Measurements from ENCODE around the gene NQO2. TPM values are rescaled to one million over a fixed set of nuclear protein-coding genes. Genes with fewer than 3 reads are reported as not detected.
A peak's percentile ranks its signal among the peaks of the same experiment; 100 is the strongest.
"Not testable (repeated sequence)": the region's sequence is repeated elsewhere in the genome, so short reads cannot be mapped to it uniquely, and the experiment has no call there.

NQO2 gene
- total and polyA plus RNA-seq, 5 donors = 38.1 to 71.0 (median 50.2) TPM

DNA sequence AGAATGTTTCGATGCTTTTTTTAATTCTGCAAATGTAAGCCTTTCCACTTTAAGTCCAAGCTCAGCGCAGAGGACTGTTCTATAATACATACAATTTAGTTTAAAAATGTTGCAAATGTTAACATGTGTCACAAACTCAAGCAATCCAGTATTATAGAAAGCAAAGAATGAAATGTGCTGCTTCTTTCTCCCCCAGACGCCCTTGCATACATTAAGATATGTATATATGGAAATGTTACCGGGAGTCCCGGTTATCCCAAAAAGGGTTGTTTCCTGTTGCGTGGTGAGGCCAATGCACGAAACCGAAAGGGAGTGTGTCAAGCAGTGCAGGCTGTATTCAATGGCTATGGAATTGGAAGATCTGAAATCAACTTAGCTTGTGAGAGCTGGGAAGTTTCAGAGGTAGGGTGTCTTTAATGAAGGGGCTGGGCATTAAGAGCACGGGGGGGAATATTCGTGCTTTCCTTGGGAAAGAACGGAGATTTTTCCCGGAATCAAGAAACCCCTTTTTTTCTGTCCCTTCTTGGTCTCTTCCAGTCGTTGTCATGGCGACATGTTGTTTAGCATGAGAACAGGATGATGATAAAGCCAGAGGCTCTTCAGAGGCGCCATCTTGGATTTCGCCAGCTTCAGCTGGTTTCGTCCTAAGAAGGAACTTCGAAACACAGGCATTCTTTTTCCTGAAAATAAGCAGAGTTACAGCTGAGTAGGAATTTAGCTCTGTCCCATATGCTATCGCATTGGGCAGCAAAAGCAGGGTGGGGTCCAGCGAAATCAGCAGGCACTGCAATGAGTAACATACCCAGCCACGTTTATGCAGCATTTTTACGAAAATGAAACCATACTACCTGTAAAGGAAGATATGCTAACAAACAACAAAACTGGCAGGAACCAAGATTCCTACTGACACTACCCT lies 10.1 kb upstream of the NQO2 start:
- intact Hi-C loops (cut with DNase I) = loop anchor here in 3 of 4 donors (5.0 to 10.0 kb wide), 5 partner anchors 37 to 145 kb away; partner anchors contain the start of gene SERPINB1 (in 1 of the 3)
- peaks cover 2% of the 10 kb centered on the region for H3K4me1 ChIP-seq (ENCODE audit: control insufficient read depth, insufficient read depth, low read length)
- peak overlapping the region; percentile 100 for H3K27ac ChIP-seq (ENCODE audit: low read length)
- ATAC-seq (peak; percentile 76), DNase-seq (peak; percentile 79 to 86 (median 85))
- under 1% methylated on average over 22 of the region's 22 CpGs for WGBS
- no peaks in the 10 kb centered on the region for H3K27me3 ChIP-seq (ENCODE audit: control insufficient read depth, insufficient read depth)
- H3K4me3 ChIP-seq (ENCODE audit: low read length) = peak overlapping the region; percentile 85
- H3K9me3 ChIP-seq (ENCODE audit: control insufficient read depth, low read length) = no peaks in the 10 kb centered on the region

DNA sequence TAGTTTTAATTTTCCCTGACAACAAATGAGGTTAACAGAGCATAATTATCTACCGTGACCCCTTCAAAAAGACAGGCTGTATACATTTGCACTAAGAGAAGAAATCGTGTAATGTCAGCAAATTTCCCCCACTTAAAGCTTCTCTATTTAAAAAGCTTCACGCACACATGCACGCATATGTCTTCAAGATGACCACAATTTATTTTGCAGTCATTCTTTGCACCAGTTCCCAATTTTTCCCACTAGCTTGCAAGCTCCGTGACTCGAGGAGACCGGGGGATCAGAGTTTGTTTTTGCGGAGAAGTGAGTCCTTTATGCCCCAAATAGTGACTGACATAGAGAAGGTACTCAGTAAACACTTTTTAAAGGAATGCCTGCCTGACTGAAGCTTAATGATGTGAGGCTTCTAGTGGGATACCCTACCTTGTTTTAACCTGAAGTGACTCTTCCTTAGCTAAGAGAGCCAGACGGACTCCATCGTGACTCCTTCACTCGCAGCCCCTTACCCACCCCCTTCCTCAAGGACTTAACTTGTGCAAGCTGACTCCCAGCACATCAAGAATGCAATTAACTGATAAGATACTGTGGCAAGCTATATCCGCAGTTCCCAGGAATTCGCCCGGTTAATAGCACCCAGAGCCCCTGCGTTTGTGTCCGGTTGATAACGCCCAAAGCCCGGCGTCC lies 9.3 kb upstream of the NQO2 start:
- intact Hi-C loops (cut with DNase I) = no loop called here
- WGBS = 2% methylated on average over 19 of the region's 19 CpGs
- ATAC-seq (no peak), DNase-seq (peak in 2 of 3 donors; percentile 61 to 66)
- H3K27ac ChIP-seq (ENCODE audit: low read length) = peak overlapping the region; percentile 100
- no peaks in the 10 kb centered on the region for H3K27me3 ChIP-seq (ENCODE audit: control insufficient read depth, insufficient read depth)
- H3K4me1 ChIP-seq (ENCODE audit: control insufficient read depth, insufficient read depth, low read length) = peaks cover 2% of the 10 kb centered on the region
- H3K4me3 ChIP-seq (ENCODE audit: low read length) = peak overlapping the region; percentile 85
- no peaks in the 10 kb centered on the region for H3K9me3 ChIP-seq (ENCODE audit: control insufficient read depth, low read length)

DNA sequence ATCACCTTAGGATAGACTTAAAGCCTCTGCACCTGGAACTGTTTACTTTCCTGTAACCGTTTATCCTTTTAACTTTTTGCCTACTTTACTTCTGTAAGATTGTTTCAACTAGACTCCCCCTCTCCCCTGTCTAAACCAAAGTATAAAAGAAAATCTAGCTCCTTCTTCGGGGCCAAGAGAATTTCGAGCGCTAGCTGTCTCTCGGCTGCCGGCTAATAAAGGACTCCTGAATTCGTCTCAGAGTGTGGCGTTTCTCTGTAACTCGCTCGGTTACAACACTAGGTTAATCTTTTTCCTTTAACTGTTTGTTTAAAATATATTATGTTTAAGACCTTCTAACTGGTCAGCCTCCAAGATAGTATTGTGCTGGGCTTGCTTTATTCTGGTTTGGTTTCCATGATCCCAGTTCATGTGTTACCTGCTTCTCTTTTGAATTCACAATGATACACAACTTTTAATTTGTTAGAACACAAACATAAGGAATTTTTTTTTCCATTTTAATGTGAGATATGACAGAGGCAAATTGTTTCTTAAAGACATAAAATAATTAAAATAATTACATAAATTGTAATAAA lies 8.7 kb upstream of the NQO2 start:
- Histone ChIP-seq H3K27ac (ENCODE audit: low read length) (peak overlapping the region; percentile 100), H3K4me1 (ENCODE audit: control insufficient read depth, insufficient read depth, low read length) (peaks cover 2% of the 10 kb centered on the region), H3K4me3 (ENCODE audit: low read length) (peak overlapping the region; percentile 85), H3K9me3 (ENCODE audit: control insufficient read depth, low read length) (no peaks in the 10 kb centered on the region), H3K27me3 (ENCODE audit: control insufficient read depth, insufficient read depth) (no peaks in the 10 kb centered on the region)
- 4% methylated on average over 10 of the region's 10 CpGs for WGBS
- intact Hi-C loops (cut with DNase I) = no loop called here
- no peak for ATAC-seq
- no peak for DNase-seq

DNA sequence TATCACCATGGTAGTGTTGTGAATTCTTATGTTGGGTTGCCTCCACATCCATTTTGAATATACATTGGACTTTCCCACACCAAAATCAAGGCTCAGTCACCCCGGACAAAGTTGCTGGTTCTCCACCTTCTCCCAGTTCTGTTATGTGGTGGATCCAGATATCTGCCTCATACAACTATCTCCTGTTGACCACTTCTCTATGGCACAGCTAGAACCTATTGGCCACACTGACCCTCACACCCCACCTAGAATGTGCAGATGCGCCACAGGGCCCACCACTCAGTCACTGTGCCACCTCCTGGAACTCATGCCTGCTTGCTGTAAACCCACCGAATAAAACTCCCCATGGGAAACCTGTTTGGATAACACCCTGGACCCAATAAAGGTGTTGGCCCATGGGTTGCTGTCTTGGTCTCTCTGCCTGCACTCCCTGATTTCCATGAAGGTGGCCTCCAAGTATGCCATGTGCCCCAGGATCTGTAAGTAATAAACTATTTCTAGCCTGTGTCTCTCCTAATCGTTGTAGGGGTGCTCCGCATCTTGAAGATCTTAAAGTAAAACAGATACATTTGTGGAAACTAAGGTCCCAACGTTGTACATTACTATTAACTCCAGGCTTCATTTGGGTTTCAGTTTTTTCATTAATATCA lies 7.2 kb upstream of the NQO2 start:
- H3K4me1 ChIP-seq (ENCODE audit: control insufficient read depth, insufficient read depth, low read length) = no peaks in the 10 kb centered on the region
- WGBS = 95% methylated on average over 6 of the region's 6 CpGs
- peak overlapping the region; percentile 3 for H3K27ac ChIP-seq (ENCODE audit: low read length)
- ATAC-seq (no peak), DNase-seq (no peak)
- no peaks in the 10 kb centered on the region for H3K27me3 ChIP-seq (ENCODE audit: control insufficient read depth, insufficient read depth)
- no peaks in the 10 kb centered on the region for H3K9me3 ChIP-seq (ENCODE audit: control insufficient read depth, low read length)
- intact Hi-C loops (cut with DNase I) = no loop called here
- no peak overlapping the region for H3K4me3 ChIP-seq (ENCODE audit: low read length)

DNA sequence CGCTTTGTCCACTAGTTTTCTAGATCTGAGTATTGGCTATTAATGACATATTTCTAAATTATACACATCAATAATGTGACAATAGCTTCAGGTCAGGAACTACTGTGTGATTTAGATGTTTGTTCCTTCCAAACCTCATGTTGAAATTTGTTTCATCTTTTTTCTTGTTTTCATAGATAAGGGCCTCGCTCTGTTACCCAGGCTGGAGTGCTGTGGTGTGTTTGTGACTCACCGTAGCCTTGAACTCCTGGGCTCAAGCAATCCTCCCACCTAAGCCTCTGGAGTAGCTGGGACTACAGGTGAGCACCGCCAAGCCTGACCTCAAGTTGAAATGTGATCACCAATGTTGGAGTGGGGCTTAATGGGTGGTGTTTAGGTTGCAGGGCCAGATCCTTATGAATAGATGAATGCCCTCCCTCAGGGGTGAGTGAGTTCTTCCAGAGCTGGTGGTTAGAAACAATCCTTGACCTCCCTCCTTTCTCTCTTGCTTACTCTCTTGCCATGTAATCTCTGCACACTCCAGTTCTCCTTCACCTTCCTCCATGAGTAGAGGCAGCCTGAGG lies 5.9 kb upstream of the NQO2 start:
- DNase-seq (peak in 1 of 3 donors; percentile 14), ATAC-seq (no peak)
- no peaks in the 10 kb centered on the region for H3K27me3 ChIP-seq (ENCODE audit: control insufficient read depth, insufficient read depth)
- 98% methylated on average over 4 of the region's 4 CpGs for WGBS
- no peaks in the 10 kb centered on the region for H3K4me1 ChIP-seq (ENCODE audit: control insufficient read depth, insufficient read depth, low read length)
- H3K4me3 ChIP-seq (ENCODE audit: low read length) = no peak overlapping the region
- no peaks in the 10 kb centered on the region for H3K9me3 ChIP-seq (ENCODE audit: control insufficient read depth, low read length)
- intact Hi-C loops (cut with DNase I) = no loop called here
- H3K27ac ChIP-seq (ENCODE audit: low read length) = no peak overlapping the region

DNA sequence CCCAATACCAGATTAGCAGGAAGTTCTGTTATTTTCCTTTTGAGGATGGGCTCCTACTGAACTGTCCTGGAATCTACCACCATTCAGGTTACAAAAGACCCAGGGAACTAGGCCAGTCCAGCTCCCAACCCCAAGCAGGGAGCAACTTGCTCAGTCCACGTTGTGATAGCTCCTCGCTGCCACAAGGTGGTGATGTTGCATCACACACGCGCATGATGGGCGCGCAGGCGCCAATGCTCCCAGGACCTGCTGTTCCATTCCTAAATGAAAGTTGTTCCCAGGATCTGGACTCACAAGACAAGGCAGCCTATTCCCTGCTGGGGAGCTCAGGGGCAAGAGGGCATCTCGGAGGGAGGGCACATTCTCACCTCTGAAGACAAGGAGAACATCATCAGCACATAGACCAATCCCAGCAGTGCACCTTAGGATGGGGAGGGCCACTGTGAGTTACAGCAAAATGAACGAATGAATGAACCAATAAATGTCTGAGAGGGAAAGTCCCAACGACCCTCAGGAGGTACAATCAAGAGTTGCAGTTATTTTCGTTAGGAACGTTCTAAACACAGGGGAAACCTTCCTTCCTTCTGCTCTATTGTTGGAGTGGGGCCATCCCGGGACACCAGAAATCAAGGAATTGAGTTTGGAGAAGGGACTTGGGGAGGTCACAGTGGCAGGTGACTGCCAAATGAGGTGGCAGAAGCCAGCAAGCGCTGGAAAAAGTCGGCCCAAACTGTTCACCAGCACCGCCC lies 1.3 kb upstream of the NQO2 start:
- H3K4me3 ChIP-seq (ENCODE audit: low read length) = peak overlapping the region; percentile 39

DNA sequence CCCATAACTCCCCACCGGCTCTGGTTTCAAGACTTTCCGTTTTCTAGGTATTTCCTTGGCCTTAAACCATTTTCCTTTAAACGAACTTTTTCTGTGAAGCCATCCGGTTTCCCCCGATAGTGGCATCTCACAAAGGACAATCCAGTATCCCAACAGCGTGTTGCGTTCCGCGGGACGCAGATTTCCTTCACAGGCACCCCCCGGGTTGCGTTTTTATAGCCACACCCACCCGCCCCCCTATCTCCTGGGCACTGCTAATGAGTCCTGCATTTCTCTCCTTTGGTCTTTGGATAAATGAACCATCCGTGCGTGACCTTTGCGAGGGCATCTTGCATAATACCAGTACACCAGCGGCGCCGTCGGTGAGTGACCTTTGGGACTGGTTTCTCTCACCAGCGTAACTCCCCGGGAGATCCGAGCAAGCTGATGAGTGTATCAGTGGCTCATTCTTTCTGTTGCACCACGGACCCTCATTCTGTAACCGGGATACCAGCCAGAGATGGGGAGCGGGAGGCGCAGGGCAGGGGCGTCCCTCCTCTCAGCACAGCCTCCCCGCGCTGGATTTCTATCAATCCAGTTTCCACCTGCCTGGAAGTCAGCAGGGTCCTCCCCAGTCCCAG lies 586 bp upstream of the NQO2 start:
- no peaks in the 10 kb centered on the region for H3K27me3 ChIP-seq (ENCODE audit: control insufficient read depth, insufficient read depth)
- peak overlapping the region; percentile 54 for H3K27ac ChIP-seq (ENCODE audit: low read length)
- H3K9me3 ChIP-seq (ENCODE audit: control insufficient read depth, low read length) = no peaks in the 10 kb centered on the region
- peaks cover 2% of the 10 kb centered on the region for H3K4me1 ChIP-seq (ENCODE audit: control insufficient read depth, insufficient read depth, low read length)
- H3K4me3 ChIP-seq (ENCODE audit: low read length) = peak overlapping the region; percentile 39
- intact Hi-C loops (cut with DNase I) = loop anchor here (1.0 to 5.0 kb wide), 4 partner anchors 55 to 63 kb away; no protein-coding TSS in a partner anchor
- 2% methylated on average over 30 of the region's 30 CpGs for WGBS
- ATAC-seq = peak in 1 of 2 donors; percentile 63
- peak in 1 of 3 donors; percentile 82 for DNase-seq

More for the DNA sequence above, 1.3 kb upstream of the NQO2 start:
- H3K4me1 ChIP-seq (ENCODE audit: control insufficient read depth, insufficient read depth, low read length); H3K9me3 ChIP-seq (ENCODE audit: control insufficient read depth, low read length); H3K27me3 ChIP-seq (ENCODE audit: control insufficient read depth, insufficient read depth): not testable (repeated sequence)
- ATAC-seq (peak; percentile 66 to 71), DNase-seq (peak in 1 of 3 donors; percentile 59)
- H3K27ac ChIP-seq (ENCODE audit: low read length) = peak overlapping the region; percentile 54
- intact Hi-C loops (cut with DNase I) = loop anchor here in 3 of 4 donors (2.0 to 5.0 kb wide), 3 partner anchors 56 to 64 kb away; no protein-coding TSS in a partner anchor
- 6% methylated on average over 11 of the region's 16 CpGs for WGBS

DNA sequence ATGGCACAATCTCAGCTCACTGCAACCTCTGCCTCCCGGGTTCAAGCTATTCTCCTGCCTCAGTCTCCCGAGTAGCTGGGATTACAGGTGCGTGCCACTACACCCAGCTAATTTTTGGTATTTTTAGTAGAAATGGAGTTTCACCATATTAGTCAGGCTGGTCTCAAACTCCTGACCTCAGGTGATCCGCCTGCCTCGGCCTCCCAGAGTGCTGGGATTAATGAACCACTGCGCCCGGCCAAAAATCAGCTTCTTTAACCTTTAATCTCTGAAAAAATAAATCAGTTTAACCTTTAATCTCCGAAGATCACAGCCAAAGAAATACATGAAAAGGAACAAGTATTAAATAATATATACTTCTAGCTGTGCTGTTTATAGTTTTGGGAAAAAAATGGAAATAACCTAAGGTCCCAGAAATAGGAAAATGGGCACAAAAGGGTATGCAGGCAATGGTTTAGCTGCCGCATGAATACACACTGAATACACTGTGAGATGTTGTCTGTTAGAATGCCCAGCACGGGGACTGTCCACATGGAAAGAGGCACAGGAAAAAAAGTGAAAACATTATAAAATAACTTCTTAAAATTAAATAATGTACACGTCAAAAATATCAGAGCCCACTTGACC lies 1.6 kb downstream of the NQO2 start:
- DNase-seq = peak in 1 of 3 donors; percentile 13
- Histone ChIP-seq H3K4me3 (ENCODE audit: low read length) (no peak overlapping the region), H3K9me3 (ENCODE audit: control insufficient read depth, low read length) (no peaks in the 10 kb centered on the region), H3K27ac (ENCODE audit: low read length) (no peak overlapping the region), H3K27me3 (ENCODE audit: control insufficient read depth, insufficient read depth) (no peaks in the 10 kb centered on the region), H3K4me1 (ENCODE audit: control insufficient read depth, insufficient read depth, low read length) (peaks cover 2% of the 10 kb centered on the region)
- no peak for ATAC-seq
- intact Hi-C loops (cut with DNase I) = no loop called here
- WGBS = 91% methylated on average over 11 of the region's 11 CpGs

DNA sequence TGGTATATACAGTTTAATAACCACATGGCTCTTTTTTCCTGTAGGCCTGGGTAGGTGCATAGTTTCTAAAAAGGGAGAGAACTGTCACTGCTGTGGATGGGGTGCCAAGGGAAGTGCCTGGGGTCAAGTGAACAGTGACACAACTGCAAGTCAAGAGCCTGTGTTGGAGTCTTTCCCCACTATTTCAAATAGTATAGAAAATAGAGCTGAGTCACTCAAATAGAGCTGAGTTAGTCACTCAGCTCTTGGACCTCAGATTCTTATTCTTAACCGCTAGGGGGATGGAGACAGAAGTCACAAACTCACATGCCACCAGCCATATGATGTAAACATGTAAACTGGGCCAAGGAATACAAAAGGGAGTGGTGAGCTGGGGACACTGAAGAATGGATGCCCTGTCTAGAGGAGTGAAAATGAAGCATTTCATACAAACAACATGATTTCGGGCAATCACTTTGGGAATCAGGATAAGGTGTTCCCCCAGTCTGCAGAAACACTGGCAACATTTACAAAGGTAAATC lies 2.1 kb downstream of the NQO2 start:
- H3K4me3 ChIP-seq (ENCODE audit: low read length) = no peak overlapping the region
- H3K4me1 ChIP-seq (ENCODE audit: control insufficient read depth, insufficient read depth, low read length) = peaks cover 2% of the 10 kb centered on the region
- intact Hi-C loops (cut with DNase I) = no loop called here
- WGBS = 33% methylated on average over 2 of the region's 2 CpGs
- DNase-seq = peak in 2 of 3 donors; percentile 15 to 32
- H3K27me3 ChIP-seq (ENCODE audit: control insufficient read depth, insufficient read depth) = no peaks in the 10 kb centered on the region
- no peaks in the 10 kb centered on the region for H3K9me3 ChIP-seq (ENCODE audit: control insufficient read depth, low read length)
- H3K27ac ChIP-seq (ENCODE audit: low read length) = no peak overlapping the region
- peak in 1 of 2 donors; percentile 18 for ATAC-seq
